Cardiac muscle cell (in vitro differentiated cells and primary cell): ENCODE measurements around the gene ABHD15. TPM values are rescaled to one million over a fixed set of nuclear protein-coding genes. Genes with fewer than 3 reads are reported as not detected.
A peak's percentile ranks its signal among the peaks of the same experiment; 100 is the strongest.

Experiments used
- DNase-seq, 2 donors: peaks; one replicate each; pipeline versions ENCODE4 v3.0.0 to v3.0.0-alpha.2; 2010 to 2017; ENCODE audit warnings: low read depth in 1 of 2, low spot score in 1 of 2
- H3K27ac ChIP-seq: fragments of 200-600 bp; sonication (generic); 2 replicates; pipeline ENCODE4 v1.5.1; 2016
- H3K27me3 ChIP-seq: fragments of 200-600 bp; sonication (generic); 2 replicates; pipeline ENCODE4 v1.6.0; 2016; ENCODE audit warnings: control low read depth
- H3K36me3 ChIP-seq: fragments of 200-600 bp; sonication (generic); 2 replicates; pipeline ENCODE4 v1.5.1; 2016; ENCODE audit warnings: control low read depth
- H3K4me1 ChIP-seq: fragments of 200-600 bp; sonication (generic); 2 replicates; pipeline ENCODE4 v1.8.1; 2017; ENCODE audit warnings: low read depth, mild to moderate bottlenecking, mixed run types
- H3K4me3 ChIP-seq: fragments of 200-600 bp; sonication (generic); 2 replicates; pipeline ENCODE4 v1.5.1; 2016; ENCODE audit warnings: mild to moderate bottlenecking
- H3K9me3 ChIP-seq: fragments of 200-600 bp; sonication (generic); 2 replicates; pipeline ENCODE4 v1.5.1; 2017; ENCODE audit warnings: low read depth, mild to moderate bottlenecking, control low read depth
- polyA plus RNA-seq: library from polyadenylated mRNA; unstranded; fragments of >200 nt; fragmentation: Nextera tagmentation; extraction: Ambion mirVana; gene quantifications from 2 replicates; pipeline ENCODE4 v1.2.1, GENCODE V29; 2016
- total RNA-seq: library from RNA; depleted of rRNA; stranded (reverse); fragments of >200 nt; gene quantifications from 2 replicates; pipeline ENCODE4 v1.2.3, GENCODE V29; 2016
- TF ChIP-seq, protein P1 (sequence below): IDR thresholded peaks from 2 replicates; pipeline ENCODE4 v1.5.1; 2012; ENCODE audit warnings: low read depth, mild to moderate bottlenecking, low read length

ABHD15 gene
- total and polyA plus RNA-seq, 2 experiments from 2014 or later, result 4.8 to 5.8 TPM

DNA sequence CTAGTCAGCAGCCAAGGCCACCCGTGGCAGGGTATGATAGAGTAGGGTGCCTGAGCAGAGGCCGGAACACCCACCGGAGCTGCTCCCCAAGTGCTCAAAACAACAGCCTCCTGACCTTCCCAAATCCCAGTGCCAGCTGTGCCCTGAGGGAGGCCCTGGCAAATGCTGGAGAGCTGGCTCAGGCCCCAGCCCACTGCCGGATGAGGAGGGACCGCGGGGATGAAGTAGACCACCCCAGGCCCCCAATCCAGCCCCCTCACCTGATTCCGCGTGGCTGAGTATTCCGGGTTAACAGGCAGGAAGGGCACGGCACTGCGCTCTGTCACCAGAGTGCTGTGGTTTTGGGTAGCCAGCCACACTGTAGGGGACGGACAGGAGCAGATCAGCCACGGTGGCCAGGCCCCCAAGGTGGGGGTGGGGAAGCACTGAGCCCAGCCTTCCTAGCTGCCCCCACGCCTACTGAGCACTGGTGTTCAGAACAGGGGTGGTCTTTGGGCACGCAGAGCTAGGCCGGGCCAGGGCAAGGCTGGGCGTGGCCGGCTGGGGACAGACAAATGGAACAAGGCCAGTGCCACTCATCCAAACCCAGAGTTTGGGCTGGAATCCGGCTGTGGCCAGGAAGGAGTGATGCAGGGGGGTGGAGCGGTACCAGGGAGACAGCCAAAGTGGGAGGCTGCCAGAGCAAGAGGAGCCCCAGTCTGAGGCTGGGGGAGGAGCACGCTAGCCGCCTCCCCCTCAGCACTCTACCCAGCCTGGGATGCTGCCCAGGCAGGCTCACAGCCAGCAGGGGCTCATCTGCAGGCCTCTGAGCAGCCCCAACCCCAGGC is 10.8 kb upstream of the ABHD15 start:
- DNase-seq, result peak in 1 of 2 donors; percentile 71
- no peaks in the 10 kb centered on the region for H3K9me3 ChIP-seq
- H3K4me1 ChIP-seq, result peaks cover 5% of the 10 kb centered on the region
- TF ChIP-seq, protein P1, sequence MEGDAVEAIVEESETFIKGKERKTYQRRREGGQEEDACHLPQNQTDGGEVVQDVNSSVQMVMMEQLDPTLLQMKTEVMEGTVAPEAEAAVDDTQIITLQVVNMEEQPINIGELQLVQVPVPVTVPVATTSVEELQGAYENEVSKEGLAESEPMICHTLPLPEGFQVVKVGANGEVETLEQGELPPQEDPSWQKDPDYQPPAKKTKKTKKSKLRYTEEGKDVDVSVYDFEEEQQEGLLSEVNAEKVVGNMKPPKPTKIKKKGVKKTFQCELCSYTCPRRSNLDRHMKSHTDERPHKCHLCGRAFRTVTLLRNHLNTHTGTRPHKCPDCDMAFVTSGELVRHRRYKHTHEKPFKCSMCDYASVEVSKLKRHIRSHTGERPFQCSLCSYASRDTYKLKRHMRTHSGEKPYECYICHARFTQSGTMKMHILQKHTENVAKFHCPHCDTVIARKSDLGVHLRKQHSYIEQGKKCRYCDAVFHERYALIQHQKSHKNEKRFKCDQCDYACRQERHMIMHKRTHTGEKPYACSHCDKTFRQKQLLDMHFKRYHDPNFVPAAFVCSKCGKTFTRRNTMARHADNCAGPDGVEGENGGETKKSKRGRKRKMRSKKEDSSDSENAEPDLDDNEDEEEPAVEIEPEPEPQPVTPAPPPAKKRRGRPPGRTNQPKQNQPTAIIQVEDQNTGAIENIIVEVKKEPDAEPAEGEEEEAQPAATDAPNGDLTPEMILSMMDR, result no peak
- no peak overlapping the region for H3K27ac ChIP-seq
- peaks cover 10% of the 10 kb centered on the region for H3K36me3 ChIP-seq
- no peak overlapping the region for H3K4me3 ChIP-seq
- H3K27me3 ChIP-seq, result no peaks in the 10 kb centered on the region

DNA sequence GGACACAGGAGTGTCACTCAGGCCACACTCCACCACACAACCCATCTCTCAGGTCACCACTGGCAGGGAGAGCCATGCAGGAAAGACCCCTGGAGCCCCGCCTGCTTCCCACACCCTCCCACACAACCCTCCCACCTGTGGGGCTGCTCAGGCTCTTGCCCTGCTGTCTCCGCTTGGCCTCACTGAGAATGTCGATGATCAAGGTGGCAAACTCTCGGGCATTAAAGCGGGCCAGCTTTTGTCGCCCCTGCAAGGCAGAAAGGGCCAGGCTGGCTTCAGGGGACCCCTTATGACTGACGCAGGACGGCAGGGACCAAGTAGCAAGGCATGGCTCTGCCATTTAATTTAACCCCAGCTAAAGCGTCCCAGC is 10.1 kb upstream of the ABHD15 start:
- TF ChIP-seq, protein P1, result no peak
- H3K27me3 ChIP-seq, result no peaks in the 10 kb centered on the region
- H3K4me1 ChIP-seq, result peaks cover 8% of the 10 kb centered on the region
- H3K9me3 ChIP-seq, result no peaks in the 10 kb centered on the region
- DNase-seq, result no peak
- no peak overlapping the region for H3K27ac ChIP-seq
- peaks cover 10% of the 10 kb centered on the region for H3K36me3 ChIP-seq
- no peak overlapping the region for H3K4me3 ChIP-seq

- Histone ChIP-seq H3K4me3 (no peak overlapping the region), H3K9me3 (no peaks in the 10 kb centered on the region), H3K27ac (no peak overlapping the region), H3K36me3 (peaks cover 10% of the 10 kb centered on the region), H3K27me3 (no peaks in the 10 kb centered on the region), H3K4me1 (peaks cover 8% of the 10 kb centered on the region)
- TF ChIP-seq, protein P1, result no peak
- DNase-seq, result no peak
These were observed 9.6 kb upstream of the ABHD15 start for GRCh38 chr17:29576214-29577000.

DNA sequence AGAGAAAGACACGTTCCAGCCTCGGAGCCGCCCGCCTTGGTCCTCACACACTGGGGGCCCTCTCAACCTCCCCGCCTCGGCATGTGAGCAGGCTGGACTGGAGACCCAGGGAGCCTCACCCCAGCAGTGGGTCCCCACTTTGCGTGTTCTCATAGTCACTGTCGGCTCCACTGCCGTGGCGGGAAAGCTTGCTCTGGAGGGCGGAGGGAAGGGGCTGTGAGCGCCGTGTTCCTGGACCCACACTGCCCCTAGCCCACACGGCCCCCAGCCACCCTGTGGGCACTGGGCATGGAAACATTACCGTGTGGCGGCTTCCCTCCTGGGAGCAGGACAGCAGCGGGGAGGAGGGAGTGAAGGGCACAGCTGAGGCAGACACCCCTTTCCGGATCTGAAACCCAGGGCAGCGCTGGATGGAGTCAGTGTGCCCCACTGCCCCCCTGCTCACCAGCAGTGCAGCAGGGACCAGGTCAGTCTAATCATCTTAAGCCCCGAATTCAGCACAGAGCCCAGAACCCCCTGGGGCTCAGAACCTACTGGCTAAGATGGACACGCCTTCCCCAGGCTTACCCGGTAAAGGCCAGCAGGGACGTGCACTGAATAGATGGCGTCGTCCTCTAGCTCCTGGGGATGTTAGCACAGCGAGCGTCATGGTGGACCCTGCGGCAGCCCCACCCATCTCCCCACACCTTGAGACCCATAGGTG is 8.8 kb upstream of the ABHD15 start:
- no peak for DNase-seq
- Histone ChIP-seq H3K4me3 (no peak overlapping the region), H3K27ac (no peak overlapping the region), H3K27me3 (no peaks in the 10 kb centered on the region), H3K4me1 (peaks cover 8% of the 10 kb centered on the region), H3K36me3 (peaks cover 10% of the 10 kb centered on the region), H3K9me3 (no peaks in the 10 kb centered on the region)
- TF ChIP-seq, protein P1, result no peak

DNA sequence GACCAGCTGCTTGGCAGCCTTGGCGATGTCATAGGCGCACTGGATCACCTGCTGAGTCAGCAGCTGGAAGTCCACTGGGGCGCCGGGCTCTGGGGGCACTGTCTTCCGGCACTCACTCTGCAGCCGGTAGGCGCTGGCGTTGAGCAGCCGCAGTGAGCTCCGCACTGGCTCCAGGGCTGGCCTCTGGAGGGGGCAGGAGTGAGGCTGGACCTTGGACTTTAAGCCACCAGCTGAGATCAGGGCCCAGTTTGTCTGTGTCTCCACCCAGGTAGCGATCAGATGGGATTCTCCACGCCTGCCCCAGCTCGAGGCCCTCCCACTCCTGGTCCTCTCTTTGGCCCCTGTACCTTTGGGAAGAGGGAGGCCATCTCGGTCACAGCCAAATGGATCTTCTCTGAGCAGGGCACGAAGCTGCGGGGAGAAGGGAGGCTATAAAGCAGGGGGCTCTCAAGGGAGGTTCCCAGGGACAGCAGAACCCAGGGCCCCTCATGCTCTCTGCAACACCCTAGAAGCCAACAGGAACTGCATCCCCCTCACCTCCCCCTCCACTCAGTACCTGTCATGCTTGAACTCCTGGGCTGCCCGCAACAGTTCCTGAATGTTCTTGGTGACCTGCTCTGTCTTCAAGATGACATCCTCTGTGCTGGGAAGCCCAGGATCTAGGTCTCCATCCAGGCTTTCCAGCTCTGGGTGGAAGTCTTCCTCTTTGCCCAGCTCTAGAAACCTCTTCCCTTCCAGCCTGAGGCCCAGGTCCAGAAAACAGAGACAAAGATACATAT is 8.1 kb upstream of the ABHD15 start:
- no peaks in the 10 kb centered on the region for H3K27me3 ChIP-seq
- H3K36me3 ChIP-seq, result peaks cover 10% of the 10 kb centered on the region
- TF ChIP-seq, protein P1, result no peak
- DNase-seq, result no peak
- no peaks in the 10 kb centered on the region for H3K9me3 ChIP-seq
- H3K4me1 ChIP-seq, result peaks cover 8% of the 10 kb centered on the region
- H3K4me3 ChIP-seq, result no peak overlapping the region
- H3K27ac ChIP-seq, result no peak overlapping the region
